SU-DHL-6 (cell line): ENCODE measurements around the gene MBNL1.
A peak's percentile ranks its signal among the peaks of the same experiment; 100 is the strongest.
"Not testable (repeated sequence)": the region's sequence is repeated elsewhere in the genome, so short reads cannot be mapped to it uniquely, and the experiment has no call there.

Experiments
- H2AFZ ChIP-seq: fragments of 200-600 bp; sonication (generic); 2 replicates; pipeline ENCODE4 v1.6.1; 2014; ENCODE audit warnings: low read depth, mild to moderate bottlenecking, moderate library complexity, mixed read lengths, antibody characterized with exemption, low read length; ENCODE audit not compliant: severe bottlenecking
- H3F3A ChIP-seq: fragments of 200-600 bp; shearing (Covaris generic); 2 replicates; pipeline ENCODE4 v1.6.0; 2016; ENCODE audit warnings: antibody characterized with exemption, mild to moderate bottlenecking; ENCODE audit not compliant: insufficient read depth
- H3K27ac ChIP-seq: fragments of 200-600 bp; sonication (generic); 2 replicates; pipeline ENCODE4 v1.5.1; 2016; ENCODE audit warnings: low read depth, mild to moderate bottlenecking, low read length, moderate library complexity, mixed read lengths
- H3K27me3 ChIP-seq: fragments of 200-600 bp; sonication (generic), shearing (Covaris generic); 2 replicates; pipeline ENCODE4 v1.6.0; 2014; ENCODE audit warnings: mild to moderate bottlenecking, low read length
- H3K36me3 ChIP-seq: fragments of 200-600 bp; sonication (generic); 2 replicates; pipeline ENCODE4 v1.6.1; 2014; ENCODE audit warnings: mild to moderate bottlenecking, low read length, mixed read lengths
- H3K4me2 ChIP-seq: fragments of 300-600, 200-600 bp; shearing (Covaris generic), sonication (generic); 2 replicates; pipeline ENCODE4 v1.6.0; 2014; ENCODE audit warnings: low read length, low read depth, mild to moderate bottlenecking; ENCODE audit not compliant: poor library complexity, severe bottlenecking
- H3K4me3 ChIP-seq: fragments of 200-600 bp; sonication (generic); 2 replicates; pipeline ENCODE4 v1.5.1; 2014; ENCODE audit warnings: antibody characterized with exemption, low read length, mild to moderate bottlenecking, mixed read lengths; ENCODE audit not compliant: insufficient read depth, poor library complexity, severe bottlenecking
- H3K79me2 ChIP-seq: fragments of 200-600 bp; sonication (generic); 2 replicates; pipeline ENCODE4 v1.6.1; 2014; ENCODE audit warnings: mild to moderate bottlenecking, low read length, moderate library complexity; ENCODE audit not compliant: insufficient read depth
- H3K9ac ChIP-seq: fragments of 200-600 bp; sonication (generic); 2 replicates; pipeline ENCODE4 v1.7.0; 2014; ENCODE audit warnings: mild to moderate bottlenecking, low read length
- H3K9me2 ChIP-seq: fragments of 200-600 bp; sonication (generic); replicated peaks from 2 replicates; pipeline ENCODE4 v1.6.1; 2014; ENCODE audit warnings: low read length; ENCODE audit not compliant: insufficient read depth
- H3K9me3 ChIP-seq: fragments of 200-600 bp; sonication (generic); 2 replicates; pipeline ENCODE4 v1.6.1; 2014; ENCODE audit warnings: low read length, mixed read lengths; ENCODE audit not compliant: insufficient read depth
- H4K20me1 ChIP-seq: fragments of 200-600 bp; sonication (generic); 2 replicates; pipeline ENCODE4 v1.6.1; 2014; ENCODE audit warnings: low read depth, mild to moderate bottlenecking, antibody characterized with exemption, low read length, moderate library complexity, mixed read lengths
- EZH2phosphoT487 ChIP-seq: fragments of 200-600 bp; sonication (generic), shearing (Covaris generic); conservative IDR thresholded peaks from 2 replicates; pipeline ENCODE4 v1.6.1; 2018; ENCODE audit warnings: mild to moderate bottlenecking, antibody characterized with exemption, low read length, moderate library complexity, mixed read lengths
- TF ChIP-seq, protein P1 (sequence below): fragments of 200-600 bp; sonication (generic); IDR thresholded peaks from one replicate; pipeline ENCODE4 v1.5.1; 2017; ENCODE audit warnings: antibody characterized with exemption, mild to moderate bottlenecking, low read length, moderate library complexity; ENCODE audit not compliant: insufficient read depth, poor library complexity, severe bottlenecking

MBNL1 gene

DNA sequence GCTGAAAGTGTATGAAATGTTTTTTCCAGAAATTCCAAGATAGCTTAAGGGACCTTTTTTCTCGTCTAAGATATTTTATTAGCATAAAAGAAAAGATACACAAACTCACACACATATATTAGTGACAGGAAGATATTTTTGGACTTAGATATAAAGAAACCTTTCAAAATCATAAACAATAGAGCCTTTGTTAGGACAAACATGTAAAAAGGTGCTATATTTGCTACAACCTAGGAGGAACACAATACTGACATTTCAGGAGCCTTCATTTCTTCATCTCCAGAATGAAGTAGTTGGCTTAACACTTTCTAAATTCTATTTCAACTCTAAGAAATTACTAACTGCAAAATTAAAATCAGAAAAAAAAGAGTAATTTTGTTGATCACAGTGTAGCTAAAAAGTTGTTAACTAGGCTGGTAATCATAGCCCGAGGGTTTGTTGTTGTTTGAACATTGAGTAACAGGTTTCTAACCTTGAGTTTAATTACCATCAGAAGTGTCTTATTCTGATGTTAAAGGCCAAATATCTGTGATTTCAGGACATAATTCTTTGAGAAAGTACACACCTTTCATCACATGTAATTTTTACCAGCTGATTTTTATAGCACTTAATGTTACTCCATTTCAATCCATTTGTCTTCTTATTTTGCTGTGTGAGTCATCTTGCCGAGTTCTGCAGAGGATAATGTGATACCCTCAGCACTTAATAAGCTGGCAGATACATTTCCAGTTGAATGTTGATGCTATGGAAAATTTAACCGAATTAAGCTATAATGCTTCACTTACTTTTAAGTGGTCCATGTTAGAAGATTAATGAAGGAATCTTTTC, 97.3 kb downstream of the MBNL1 start:
- peaks cover 8% of the 10 kb centered on the region; the same call in 1 of the 2 replicates for H4K20me1 ChIP-seq
- peaks cover 41% of the 10 kb centered on the region; the same call in 1 of the 2 replicates for H3F3A ChIP-seq
- peaks cover 30% of the 10 kb centered on the region; the same call in 1 of the 2 replicates for H3K36me3 ChIP-seq
- peaks cover 100% of the 10 kb centered on the region for H3K79me2 ChIP-seq
- H3K4me3 ChIP-seq, result no peak overlapping the region
- H3K9me3 ChIP-seq, result no peaks in the 10 kb centered on the region
- no peaks in the 10 kb centered on the region for H3K9me2 ChIP-seq
- no peak overlapping the region for H3K9ac ChIP-seq
- TF ChIP-seq, protein P1, sequence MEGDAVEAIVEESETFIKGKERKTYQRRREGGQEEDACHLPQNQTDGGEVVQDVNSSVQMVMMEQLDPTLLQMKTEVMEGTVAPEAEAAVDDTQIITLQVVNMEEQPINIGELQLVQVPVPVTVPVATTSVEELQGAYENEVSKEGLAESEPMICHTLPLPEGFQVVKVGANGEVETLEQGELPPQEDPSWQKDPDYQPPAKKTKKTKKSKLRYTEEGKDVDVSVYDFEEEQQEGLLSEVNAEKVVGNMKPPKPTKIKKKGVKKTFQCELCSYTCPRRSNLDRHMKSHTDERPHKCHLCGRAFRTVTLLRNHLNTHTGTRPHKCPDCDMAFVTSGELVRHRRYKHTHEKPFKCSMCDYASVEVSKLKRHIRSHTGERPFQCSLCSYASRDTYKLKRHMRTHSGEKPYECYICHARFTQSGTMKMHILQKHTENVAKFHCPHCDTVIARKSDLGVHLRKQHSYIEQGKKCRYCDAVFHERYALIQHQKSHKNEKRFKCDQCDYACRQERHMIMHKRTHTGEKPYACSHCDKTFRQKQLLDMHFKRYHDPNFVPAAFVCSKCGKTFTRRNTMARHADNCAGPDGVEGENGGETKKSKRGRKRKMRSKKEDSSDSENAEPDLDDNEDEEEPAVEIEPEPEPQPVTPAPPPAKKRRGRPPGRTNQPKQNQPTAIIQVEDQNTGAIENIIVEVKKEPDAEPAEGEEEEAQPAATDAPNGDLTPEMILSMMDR, result no peak
- no peak for TF ChIP-seq EZH2phosphoT487
- H3K27ac ChIP-seq, result no peak overlapping the region; the same call in 1 of the 2 replicates
- no peak overlapping the region for H2AFZ ChIP-seq
- H3K4me2 ChIP-seq, result no peak overlapping the region
- no peaks in the 10 kb centered on the region for H3K27me3 ChIP-seq

GRCh38 chr3:152367192-152367591, 98.5 kb downstream of the MBNL1 start:
- not testable (repeated sequence) for H4K20me1 ChIP-seq, H3K27ac ChIP-seq, H3K9me3 ChIP-seq, H3K4me2 ChIP-seq, H3K9ac ChIP-seq, H2AFZ ChIP-seq, H3K27me3 ChIP-seq, H3K9me2 ChIP-seq, H3K4me3 ChIP-seq
- H3F3A ChIP-seq, result peaks cover 32% of the 10 kb centered on the region; the same call in 1 of the 2 replicates
- peaks cover 28% of the 10 kb centered on the region; the same call in 1 of the 2 replicates for H3K36me3 ChIP-seq
- H3K79me2 ChIP-seq, result peaks cover 100% of the 10 kb centered on the region

- not testable (repeated sequence) for H3K9me2 ChIP-seq, H4K20me1 ChIP-seq, H2AFZ ChIP-seq, H3K9me3 ChIP-seq, H3K9ac ChIP-seq, H3K36me3 ChIP-seq, H3K27me3 ChIP-seq, H3K4me3 ChIP-seq
- Histone ChIP-seq H3K79me2 (peaks cover 99% of the 10 kb centered on the region), H3F3A (peaks cover 41% of the 10 kb centered on the region), H3K27ac (peak overlapping the region; percentile 97; the same call in 1 of the 2 replicates), H3K4me2 (peak overlapping the region; percentile 95)
Observed at GRCh38 chr3:152372633-152373032, 103.9 kb downstream of the MBNL1 start.

- Histone ChIP-seq H4K20me1 (no peaks in the 10 kb centered on the region), H3K27me3 (no peaks in the 10 kb centered on the region), H3K9me3 (no peaks in the 10 kb centered on the region), H3K9ac (no peak overlapping the region), H3K36me3 (peaks cover 4% of the 10 kb centered on the region; the same call in 1 of the 2 replicates), H3K79me2 (peaks cover 99% of the 10 kb centered on the region), H2AFZ (no peak overlapping the region), H3K27ac (peak overlapping the region; percentile 97), H3K4me2 (peak overlapping the region; percentile 95), H3K9me2 (no peaks in the 10 kb centered on the region), H3F3A (peaks cover 48% of the 10 kb centered on the region), H3K4me3 (no peak overlapping the region)
- no peak for TF ChIP-seq EZH2phosphoT487
- TF ChIP-seq, protein P1, result no peak
Observed at GRCh38 chr3:152373379-152373778, 104.7 kb downstream of the MBNL1 start.
